Stimulated activated naive CD4-positive, alpha-beta T cell (primary cell): ENCODE data around the gene NOL6.
"Not testable (repeated sequence)": the region's sequence is repeated elsewhere in the genome, so short reads cannot be mapped to it uniquely, and the experiment has no call there.

Experiments used
- DNase-seq, 6 experiments: peaks; one replicate each; lab custom pipeline; 2025; lab: John Stamatoyannopoulos, UW

Gene NOL6, protein sequence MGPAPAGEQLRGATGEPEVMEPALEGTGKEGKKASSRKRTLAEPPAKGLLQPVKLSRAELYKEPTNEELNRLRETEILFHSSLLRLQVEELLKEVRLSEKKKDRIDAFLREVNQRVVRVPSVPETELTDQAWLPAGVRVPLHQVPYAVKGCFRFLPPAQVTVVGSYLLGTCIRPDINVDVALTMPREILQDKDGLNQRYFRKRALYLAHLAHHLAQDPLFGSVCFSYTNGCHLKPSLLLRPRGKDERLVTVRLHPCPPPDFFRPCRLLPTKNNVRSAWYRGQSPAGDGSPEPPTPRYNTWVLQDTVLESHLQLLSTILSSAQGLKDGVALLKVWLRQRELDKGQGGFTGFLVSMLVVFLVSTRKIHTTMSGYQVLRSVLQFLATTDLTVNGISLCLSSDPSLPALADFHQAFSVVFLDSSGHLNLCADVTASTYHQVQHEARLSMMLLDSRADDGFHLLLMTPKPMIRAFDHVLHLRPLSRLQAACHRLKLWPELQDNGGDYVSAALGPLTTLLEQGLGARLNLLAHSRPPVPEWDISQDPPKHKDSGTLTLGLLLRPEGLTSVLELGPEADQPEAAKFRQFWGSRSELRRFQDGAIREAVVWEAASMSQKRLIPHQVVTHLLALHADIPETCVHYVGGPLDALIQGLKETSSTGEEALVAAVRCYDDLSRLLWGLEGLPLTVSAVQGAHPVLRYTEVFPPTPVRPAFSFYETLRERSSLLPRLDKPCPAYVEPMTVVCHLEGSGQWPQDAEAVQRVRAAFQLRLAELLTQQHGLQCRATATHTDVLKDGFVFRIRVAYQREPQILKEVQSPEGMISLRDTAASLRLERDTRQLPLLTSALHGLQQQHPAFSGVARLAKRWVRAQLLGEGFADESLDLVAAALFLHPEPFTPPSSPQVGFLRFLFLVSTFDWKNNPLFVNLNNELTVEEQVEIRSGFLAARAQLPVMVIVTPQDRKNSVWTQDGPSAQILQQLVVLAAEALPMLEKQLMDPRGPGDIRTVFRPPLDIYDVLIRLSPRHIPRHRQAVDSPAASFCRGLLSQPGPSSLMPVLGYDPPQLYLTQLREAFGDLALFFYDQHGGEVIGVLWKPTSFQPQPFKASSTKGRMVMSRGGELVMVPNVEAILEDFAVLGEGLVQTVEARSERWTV

DNA sequence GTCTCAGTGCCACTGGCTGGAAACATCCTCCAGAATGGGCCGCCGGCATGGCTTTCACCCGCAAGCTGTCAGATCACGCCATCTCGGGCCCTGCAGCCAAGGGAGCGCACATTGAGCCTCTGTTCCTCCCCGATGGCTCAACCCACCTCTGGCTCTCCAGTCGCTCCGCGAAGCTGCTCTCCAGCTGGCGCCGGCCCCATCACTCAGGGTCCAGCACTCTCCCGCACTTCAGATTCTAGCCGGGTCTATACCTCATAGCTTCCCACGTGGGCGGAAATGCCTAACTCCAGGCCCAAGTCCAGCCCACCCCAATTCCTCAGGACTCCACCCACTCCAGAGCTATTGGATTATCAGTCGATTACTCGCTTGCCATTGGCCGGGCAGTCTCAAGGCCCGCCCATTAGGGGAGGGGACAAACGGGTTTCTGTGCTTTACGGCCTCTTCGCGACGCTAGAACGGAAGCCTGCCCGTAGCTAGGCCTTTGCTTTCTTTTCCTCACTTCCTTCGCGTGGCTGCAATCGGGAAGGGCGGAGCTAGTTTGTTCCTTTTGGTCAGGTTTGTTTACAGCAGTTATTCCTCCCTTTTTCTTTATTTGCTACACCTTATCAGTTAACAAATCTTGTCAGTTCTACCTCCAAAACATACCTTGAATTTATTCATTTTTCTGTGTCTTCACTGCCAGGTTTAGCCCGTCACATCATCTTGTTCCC, at the start of gene NOL6:
Gene NOL6 (minus strand): TSS at position 282 of the 710 bp plus-strand sequence. CDS start 82 bp downstream, at position 200.
- DNase-seq, result peak; percentile 92 to 99 (median 97)

DNA sequence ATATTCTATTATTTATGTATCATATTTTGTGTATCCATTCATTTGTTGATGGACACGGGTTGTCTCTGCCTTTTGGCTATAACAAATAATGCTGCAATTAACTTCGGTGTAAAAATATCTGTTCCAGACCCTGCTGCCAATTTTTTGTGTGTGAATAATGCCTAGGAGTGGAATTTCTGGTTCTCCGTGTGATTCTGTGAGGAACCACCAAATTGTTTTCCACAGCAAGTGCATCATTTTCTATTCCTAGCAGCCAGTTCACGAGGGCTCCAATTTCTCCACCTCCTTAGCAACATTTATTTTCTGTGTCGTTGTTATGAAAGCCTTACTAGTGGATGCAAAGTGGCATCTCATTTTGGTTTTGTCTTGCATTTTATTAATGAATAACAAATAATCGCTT, 48.1 kb upstream of the NOL6 start:
- DNase-seq, result not testable (repeated sequence)

DNA sequence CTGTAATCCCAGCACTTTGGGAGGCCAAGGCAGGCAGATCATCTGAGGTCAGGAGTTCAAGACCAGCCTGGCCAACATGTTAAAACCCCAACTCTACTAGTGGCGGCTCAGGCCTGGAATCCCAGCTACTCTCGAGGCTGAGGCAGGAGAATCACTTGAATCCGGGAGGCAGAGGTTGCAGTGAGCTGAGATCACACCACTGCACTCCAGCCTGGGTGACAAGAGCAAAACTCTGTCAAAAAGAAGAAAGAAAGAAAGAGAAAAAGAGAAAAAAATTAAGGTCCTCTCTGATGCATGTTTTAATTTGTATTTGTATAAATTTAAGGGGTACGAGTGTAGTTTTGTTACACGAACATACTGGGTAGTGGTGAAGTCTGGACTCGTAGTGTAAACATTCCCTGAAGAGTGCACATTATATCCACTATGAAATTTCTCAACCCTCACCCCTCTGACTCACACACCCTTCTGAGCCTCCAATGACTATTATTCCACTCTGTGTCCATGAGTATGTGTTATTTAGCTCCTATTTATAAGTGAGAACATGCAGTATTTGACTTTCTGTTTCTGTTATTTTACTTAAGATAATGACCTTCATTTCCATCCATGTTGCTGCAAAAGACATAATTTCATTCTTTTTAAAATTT, 44.3 kb upstream of the NOL6 start:
- not testable (repeated sequence) for DNase-seq

DNA sequence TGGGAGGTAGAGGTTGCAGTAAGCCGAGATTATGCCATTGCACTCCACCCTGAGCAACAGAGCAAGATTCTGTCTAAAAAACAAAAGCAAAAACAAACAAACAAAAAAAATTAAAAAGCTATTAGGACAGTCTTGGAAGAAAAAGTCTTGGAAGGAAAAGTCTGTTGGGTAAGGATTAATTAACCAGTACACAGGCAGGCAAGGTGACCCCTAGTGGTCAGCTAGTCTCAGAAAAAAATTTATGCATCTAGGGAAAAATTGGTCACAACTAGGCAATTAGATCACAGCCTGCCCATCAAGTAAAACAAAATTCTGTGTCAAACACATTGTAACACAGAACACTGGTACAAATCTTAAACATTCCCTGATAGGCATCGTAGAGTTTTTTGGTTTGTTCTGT, 43.6 kb upstream of the NOL6 start:
- DNase-seq, result peak in 1 of 6 experiments; percentile 7

DNA sequence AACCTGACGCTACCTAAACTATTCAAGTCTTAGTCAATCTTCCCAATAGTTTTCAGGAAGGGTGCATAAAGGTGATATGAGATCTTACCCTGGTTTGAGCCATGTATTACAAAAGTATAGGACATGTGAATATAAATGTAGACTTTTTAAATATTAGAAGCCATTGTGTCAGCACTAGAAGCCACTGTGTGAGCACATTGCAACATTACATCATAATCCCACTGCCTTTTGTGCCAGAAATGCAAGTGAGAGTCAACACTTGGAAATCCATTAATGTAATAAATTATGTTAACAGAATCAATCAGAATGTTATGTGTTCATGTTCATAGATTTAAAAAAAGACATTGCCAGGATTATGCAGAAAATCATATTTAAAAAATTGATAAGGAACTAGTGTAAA, 42.7 kb upstream of the NOL6 start:
- DNase-seq, result not testable (repeated sequence)

- not testable (repeated sequence) for DNase-seq
These were observed 41.7 kb upstream of the NOL6 start for GRCh38 chr9:33515342-33515995.

DNA sequence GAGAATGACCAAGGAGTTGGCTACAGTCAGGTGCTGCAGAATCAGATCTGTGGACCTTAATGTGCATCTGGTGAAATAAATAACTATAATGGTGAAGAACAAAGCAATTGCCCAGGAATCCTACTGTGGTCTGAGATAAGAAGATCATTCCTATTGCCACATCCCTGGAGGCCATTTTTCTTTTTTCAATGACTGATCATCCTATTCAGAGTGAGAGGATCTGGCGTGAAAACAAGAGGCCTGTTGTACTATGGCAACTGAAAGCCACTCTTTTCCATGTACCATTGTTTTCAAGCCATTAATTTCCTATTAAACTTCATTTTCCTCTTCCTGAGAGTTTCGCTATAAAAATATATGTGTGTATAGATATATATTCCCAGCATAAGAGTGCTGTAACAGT, 38.8 kb upstream of the NOL6 start:
- DNase-seq, result not testable (repeated sequence)

DNA sequence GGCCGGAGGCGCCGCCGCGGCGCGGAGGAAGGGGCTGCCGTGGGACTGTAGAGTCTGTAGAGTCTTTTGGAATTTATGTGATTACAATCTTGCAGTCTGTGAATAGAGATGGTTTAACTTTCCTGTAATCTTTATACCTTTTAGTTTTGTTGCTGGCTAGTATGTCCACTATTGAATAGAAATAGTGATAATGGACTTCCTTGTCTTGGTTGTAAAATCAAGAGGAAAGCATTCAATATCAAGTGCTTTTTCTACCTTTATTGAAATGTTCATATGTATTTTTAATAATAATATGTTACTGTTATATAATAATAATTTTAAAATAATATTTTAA, 37.4 kb upstream of the NOL6 start:
- not testable (repeated sequence) for DNase-seq

DNA sequence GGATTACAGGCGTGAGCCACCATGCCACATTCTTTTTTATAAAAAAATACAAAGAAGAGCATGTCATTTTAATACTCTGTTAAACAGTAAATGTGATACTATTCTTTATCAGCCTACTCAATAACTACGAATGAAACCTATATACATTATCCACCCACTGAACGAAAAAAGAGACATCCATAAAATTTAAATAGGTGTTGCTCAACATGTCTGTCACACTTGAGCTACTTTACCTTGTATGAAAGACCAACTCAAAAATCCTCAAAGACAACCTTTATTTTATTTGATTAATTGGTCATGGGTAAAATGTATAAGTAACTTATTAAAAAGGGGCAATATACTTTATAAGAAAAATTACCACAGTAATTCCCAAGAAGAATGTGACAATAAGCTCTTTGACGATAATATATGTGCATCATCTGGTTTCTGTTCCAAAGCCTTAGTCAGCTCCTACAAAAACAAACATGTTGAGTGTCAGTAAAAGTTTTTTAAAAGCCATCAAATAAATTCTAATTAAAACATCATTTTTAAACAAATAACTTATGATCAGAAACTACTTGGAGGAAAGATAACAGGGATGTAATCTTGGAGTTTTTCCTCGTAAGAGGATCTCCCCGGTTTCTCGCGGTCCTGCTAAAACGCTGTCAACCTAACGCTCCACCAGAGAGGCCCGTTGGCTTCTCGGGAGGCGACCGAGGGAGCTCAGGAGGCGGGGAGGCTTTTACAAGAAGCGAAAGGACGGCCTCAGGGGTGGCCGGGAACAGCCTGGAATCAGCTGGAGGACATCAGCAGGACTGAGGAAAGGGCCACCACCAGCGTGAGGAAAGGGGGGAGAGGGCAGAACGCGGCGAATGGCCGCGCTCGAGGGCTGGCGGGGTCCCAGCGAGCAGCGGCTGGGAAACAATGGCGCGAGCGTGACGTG, 36.8 kb upstream of the NOL6 start:
- peak in 5 of 6 experiments; percentile 2 to 55 (median 9) for DNase-seq

DNA sequence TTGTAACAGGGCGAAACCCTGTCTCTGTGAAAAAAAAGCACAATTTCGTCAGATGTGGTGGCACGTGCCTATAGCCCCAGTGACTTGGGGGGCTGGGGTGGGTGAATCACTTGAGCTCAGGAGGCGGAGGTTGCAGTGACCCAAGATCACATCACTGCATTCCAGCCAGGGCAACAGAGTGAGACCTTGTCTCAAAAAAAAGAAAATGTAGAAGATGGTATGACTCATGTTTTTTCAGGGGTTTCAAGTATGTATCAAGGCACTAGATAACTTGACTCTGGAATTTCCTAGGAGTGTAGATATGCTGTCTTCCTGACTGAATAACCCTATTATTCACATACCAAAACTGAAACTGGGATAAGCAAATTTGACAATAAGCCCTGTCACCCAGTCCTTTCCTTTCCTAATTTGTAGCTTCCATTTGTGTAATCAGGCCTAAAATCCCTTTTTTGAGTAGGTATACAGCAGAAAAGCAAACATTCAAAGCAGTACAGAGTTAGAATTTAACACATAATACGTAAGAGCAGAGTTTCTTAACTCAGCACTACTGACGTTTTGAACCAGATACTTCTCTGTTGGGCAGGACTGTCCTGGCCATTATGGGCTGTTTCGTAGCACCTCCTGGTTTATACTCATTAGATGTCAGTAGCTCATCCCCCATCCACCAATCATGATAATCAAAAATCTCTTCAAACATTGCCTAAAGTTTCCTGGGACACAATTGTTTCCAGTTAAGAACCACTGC, 33.1 kb upstream of the NOL6 start:
- no peak for DNase-seq

DNA sequence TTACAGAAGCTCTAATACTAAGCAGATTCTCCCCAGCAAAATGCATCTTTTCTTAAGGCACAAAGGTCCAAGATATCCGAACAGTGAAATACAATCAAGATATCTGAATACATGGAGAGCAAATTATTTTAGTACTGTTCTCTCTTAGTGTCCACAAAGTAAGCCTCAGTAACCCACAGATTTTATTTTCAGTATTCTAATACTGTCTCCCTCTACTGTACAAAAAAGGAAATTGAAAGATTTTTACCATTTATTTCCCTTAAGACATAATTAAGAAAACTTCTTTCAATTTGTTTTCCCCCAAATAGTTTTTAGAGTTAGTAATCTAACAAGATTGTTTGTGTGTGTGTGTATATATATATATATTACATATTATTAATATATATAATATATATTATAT, 24.7 kb upstream of the NOL6 start:
- DNase-seq, result peak in 1 of 6 experiments; percentile 2

GRCh38 chr9:33493819-33494218, 20.1 kb upstream of the NOL6 start:
- not testable (repeated sequence) for DNase-seq

- DNase-seq, result no peak
These were observed 15.3 kb upstream of the NOL6 start for GRCh38 chr9:33489066-33489465.

DNA sequence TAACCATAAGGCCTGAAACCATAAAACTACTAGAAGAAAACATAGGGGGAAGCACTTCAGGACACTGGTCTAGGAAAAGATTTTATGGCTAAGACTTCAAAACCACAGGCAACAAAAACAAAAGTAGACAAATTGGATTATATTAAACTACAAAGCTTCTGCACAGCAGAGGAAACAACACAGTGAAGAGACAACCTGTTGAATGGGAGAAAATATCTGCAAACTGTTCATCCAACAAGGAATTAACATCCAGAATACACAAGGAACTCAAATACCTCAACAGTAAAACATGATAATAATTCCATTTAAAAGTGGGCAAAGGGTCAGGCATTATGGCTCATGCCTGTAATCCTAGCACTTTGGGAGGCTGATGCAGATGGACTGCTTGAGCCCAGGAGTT, 11.6 kb upstream of the NOL6 start:
- not testable (repeated sequence) for DNase-seq

DNA sequence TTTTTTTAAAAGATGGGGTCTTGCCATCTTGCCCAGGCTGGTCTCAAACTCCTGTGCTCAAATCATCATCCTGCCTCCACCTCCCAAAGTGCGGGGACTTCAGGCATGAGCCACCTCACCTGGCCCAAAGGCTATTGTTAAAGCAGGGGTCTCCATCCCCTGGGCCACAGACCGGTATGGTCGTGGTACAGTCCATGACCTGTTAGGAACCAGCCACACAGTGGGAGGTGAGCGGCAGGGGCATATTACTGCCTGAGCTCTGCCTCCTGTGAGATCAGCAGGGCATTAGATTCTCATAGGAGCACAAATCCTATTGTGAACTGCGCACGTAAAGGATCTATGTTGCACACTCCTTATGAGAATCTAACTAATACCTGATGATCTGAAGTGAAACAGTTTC, 7.3 kb upstream of the NOL6 start:
- DNase-seq, result no peak

DNA sequence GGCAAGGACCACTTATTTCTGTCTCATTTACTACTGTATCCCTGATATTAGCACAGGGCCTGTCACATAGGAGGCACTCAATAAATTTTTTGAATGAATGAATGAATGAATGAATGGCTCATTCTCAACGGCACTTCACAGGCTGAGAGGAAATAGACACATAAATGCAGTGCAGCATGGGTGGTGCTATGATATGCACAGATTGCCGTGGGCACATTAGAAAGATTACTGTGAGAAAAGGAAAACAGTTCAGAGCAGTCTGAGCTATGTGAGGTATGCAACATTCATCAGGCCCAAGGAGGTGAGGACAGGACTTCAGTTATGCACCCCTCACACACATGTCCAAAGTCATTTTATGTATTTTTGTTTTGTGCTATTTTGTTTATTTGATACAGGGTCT, 6.4 kb upstream of the NOL6 start:
- no peak for DNase-seq

DNA sequence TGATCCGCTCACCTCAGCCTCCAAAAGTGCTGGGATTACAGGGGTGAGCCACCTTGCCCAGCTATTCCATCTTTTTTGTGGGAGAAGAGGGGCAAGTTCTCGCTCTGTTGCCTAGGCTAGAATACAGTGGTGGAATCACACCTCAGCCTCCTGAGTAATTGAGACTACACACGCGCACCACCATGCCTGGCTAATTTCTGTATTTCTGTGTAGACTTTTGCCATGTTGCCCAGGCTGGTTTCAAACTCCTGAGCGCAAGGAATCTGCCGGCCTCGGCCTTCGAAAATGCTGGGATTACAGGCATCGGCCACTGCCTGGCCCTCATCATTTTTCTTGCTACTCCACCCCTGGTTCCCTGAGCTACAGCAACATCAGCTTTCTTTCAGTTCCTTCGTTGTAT, 2.8 kb upstream of the NOL6 start:
- DNase-seq, result no peak

- no peak for DNase-seq
These were observed 1.6 kb upstream of the NOL6 start for GRCh38 chr9:33475357-33475756.
